Stimulated activated CD8-positive, alpha-beta memory T cell treated with anti-CD3 and anti-CD28 coated beads, Interleukin-12 subunit alpha, Interleukin-12 subunit beta, amount 100 ng/mL, for 1 hour (primary cell): ENCODE data around the gene FYB1.

Experiments used
- DNase-seq: peaks from one replicate; pipeline ENCODE4 v3.0.0-alpha.2; 2020; ENCODE audit warnings: low read depth

FYB1 gene

DNA sequence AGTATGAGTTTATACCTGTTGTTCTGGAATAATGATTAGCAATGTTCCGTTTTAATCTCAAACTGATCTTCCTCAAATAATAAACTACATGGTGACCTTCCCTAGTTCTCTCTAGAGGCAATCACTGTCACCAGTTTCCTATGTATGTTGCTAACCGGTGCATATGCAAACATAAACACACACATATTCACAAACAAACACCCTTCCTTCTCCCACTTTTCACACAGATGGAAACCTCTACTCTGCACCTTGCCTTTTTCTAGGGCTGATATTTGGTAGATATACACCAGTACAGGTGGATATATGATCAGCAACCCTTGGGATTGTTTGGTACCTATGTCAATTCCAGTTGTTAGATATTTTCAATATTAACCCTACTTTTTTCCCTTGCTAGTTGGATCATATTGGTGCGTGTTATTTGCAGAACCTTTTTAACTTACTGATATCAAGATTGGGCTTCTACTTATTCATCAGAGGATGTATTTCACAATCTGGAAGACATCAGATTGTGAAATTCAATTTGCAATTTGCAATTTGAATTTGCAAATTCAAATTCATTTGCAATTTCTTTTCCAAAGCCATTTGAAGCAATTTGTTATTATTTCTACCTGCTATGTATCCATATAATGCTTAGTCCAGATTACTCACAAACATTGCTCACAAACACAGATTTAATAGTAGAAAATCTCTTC, 12.6 kb downstream of the FYB1 start:
- DNase-seq, result no peak

DNA sequence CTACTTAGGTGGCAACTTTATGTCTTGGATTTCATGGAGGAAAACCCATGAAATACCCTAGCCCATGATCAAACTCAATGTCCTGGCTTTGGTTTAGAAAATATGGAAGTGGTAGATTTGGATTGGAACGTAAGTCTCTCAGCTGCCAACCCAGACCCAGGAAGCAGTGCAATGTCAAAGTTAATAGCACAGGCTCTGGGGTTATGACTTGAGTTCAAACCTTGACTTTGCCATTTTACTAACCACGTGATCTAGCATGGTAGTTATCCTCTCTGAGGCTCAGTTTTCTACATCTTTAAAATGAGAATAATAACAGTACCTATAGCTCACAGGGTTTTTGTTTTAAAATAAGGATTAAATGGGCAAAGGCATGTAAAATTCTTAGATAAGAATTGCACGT, 13.8 kb downstream of the FYB1 start:
- DNase-seq, result no peak

DNA sequence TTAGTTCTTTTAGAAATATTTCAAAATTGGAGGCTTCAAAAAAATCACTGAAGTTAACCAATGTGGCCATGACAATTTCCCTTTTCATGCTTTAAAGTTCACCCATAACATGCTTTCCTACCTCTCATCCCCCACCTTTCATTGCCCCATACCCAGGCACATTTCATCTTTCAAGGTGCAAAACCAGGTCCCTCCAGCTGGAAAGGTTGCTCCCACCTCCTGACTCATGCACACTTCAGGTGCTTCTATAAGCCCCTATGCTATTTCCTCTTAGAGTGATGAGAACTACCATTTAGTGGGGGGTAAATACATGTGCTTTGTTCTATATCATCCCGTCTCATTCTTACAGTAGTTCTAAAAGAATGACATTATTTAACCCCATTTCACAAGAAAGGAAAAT, 15.4 kb downstream of the FYB1 start:
- DNase-seq, result no peak

DNA sequence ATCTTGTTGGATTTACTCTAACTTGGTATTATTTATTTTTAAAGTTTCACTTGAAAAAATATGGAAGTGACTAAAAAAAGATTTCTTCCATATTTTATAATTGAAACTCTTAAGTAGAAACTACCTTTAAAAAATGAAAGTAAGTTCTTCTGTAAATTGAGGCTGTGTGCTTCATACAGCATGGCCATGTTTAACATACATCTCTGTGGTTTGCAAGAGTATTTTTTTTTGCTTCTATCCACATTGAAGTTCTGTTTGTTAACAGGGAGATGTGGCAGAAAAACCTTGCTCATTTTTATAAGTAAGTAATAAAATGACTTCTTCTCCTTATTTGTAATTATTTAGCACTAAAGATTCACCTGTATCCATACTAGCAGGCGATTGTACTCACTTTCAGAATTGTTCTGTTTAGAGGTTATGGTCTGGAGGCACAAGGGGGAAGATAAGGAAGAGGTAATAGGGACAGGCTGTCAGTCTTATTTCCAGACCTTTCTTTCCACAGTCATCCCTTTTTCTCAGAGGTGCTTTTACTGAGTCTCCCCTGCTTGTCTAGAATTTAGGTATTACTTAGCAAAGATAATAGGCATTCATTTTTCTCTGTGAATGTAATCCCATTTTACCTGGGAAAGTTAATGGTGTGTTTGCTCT, 16.0 kb downstream of the FYB1 start:
- DNase-seq, result no peak

DNA sequence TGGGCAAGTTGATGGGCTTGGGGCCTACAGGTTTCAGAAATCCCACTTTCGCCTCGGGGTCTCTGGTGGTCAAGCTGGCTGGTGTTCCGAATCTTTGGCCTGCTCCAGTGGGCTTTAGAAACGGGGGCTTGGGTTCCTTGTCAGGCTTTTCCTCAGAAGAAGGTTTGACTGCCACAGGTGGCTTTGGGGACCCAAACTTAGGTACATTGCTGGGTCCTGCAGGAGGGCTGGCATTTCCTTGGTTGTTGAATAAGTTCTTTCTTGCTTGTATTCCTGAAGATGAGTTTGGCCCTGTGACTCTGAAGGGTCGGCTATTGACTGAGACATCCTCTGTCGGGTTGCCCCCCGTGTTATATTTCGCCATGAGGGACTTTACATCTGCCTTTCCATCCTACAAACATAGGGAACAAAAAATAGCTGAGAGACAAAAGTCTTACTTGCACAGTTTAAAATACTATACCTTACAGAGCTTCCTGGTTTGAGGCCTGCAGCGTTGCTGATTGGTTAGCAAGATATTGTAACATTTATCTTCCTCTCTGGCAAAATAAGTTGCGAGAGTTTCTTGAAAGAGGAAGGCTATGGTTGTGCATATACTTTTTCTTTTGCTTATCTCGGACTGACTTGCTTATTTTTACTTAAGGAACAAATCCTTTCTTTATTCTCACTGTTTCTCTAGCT, 16.6 kb downstream of the FYB1 start:
- DNase-seq, result no peak

DNA sequence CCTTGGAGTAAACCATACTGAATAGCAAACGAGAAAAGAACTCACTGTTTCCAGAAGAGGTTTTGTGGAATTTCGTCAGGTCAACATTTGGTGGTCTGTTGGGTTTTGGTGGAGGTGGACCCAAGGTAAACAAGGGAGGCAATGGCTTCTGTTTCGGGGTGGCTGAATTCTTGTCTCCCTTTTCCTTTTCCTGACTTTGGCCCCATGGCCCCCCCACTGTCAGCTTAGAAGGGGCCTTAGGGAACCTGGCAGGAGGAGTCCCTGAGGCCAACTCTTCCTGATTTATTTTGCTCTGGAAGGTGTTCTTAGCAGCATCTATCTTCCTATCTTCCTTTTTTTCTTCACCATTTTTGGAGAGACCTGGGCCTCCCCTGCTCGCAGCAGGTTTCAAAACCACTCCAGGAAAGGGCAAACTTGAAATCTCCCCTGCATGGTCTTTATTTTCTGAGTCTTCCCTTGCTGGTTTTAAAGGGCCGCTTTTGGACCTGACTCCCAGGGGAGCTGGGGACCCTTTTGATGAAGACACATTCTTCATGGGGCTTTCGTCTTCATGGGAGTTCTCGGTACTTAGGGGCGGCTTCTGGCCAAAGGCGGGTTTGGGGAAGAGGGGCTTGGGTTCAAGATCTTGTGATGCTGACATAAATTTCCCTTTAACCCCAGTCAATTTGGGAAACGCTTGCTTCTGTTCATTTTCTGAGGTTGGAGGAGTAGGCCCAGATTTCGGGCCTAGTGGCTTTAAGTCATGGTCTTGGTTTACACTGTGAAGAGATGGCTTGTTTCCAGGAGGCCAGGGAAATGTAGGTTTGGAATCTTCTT, 17.4 kb downstream of the FYB1 start:
- no peak for DNase-seq

DNA sequence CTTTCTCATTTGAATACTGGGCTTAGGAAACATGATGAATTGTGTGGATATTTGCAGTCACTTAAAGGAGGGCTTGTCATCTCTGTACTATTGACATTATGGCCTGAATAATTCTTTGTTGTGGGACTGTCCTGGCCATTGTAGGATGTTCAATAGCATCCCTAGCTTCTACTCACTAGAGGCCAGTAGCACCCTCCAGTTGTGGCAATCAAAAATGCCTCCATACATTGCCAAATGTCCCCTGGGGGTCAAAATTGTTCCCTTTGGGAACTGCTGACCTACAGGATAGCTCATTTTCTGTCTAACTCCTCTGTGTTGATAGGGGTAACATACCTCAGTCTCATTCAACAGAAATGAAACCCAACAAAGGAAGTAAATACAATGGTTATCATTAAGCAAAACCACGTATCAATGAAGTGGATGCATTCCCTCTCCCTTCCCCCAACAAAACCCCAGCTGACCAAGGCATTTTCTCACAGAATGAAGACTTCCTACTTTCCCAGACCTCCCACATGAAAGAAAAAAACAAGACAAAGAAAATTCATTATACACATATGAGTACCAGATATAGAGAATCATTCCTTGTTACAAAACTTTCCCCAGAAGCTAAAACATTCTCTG, 18.1 kb downstream of the FYB1 start:
- no peak for DNase-seq

DNA sequence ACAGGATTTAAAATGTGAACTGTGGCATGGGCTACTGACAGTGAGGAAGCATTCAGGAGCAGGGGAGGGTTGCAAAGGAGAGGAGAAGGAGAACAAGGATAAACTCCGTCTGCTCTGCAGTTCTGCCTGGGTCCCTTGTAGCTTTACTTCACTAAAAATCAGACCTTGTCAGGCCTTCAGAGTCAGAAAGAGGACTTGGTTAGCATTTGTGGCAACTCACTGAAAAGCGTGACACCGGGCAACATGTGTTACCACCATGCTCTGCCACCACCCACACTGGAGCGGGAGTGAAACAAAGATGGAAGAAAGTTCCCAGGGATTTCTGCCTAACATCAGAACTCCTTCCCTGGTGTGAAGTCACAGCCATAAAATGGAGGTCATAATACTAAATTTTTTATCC, 19.3 kb downstream of the FYB1 start:
- no peak for DNase-seq

DNA sequence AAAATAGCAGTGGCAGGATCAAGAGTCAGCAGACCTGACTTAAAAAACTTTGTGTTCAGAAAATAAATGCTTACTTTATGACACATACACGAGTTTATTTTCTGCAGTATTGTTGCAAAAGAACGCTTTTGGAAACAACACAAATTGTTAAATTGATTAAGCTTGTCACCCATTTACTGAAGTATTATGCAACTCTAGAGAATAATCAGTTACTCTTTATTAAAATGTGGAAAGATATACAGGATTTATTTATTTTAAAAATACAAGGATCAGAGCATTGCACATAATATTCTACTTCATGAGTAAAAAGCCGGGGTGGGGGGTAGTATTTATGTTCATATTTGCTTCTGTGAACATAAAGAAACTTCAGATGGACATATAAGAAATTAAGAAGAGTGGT, 20.0 kb downstream of the FYB1 start:
- DNase-seq, result no peak

DNA sequence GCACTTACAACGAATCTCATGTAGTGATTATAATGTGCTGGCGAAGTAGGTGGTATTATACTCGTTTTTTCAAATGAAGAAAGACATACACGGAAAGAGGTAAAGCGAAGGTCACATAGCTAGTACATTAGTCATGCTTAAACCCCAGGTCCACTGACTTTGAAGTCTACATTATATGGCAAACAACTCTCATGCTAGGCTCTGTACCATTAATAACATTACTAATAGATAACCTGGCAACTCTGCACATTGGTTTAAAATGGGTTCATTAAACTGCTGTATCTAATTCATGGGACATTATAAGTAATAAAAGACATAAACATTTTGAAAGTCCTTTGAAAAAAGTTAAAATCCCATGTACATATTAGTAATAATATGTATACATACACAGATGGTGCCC, 21.2 kb downstream of the FYB1 start:
- DNase-seq, result no peak

DNA sequence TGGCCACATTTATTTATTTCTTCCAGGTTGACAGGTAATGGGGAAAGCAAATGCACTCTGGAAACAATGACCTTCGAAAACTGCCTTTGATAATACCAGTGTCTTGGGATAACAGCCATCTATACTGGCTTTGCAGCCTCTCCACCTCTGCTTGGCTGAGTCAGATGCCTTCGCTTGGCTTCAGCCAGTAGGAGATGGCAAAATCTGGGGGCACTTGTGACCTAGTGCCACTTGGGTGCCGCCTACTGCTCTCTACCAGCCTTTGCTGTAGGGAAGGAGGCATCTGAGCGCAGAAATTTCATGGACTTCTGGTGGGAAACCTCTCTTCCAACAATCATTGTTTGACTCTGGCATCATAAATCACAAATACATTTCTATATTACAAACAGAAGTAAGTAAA, 21.8 kb downstream of the FYB1 start:
- peak; percentile 40 for DNase-seq

DNA sequence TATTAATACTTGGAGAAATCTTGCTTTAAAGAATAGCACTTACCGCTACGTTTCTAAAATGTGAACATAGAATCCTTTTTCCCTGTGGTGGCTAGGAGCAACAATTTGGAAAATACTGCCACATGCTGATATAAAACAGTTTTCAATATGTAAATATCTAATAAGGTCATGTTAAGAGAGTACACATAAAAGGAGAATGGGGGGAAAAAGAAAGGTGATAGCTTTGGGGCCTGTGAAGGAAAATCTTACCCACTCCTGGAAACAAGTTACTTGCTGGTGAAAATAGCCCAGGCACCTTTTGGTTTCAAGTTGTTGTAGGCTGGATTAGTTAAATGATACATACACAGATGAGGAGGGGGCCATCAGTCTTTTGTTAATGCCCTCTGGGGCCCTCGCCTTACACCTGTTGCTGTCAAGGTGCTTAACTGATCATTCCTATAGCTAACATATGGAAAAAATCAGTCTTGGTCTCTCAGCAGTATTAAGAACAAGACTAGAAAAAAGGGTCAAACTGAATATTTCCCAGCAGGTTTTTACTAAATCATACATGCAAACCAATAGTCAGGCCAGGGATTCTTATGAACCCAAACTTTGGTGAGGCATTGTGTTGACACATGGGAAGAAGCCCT, 24.1 kb downstream of the FYB1 start:
- DNase-seq, result no peak

DNA sequence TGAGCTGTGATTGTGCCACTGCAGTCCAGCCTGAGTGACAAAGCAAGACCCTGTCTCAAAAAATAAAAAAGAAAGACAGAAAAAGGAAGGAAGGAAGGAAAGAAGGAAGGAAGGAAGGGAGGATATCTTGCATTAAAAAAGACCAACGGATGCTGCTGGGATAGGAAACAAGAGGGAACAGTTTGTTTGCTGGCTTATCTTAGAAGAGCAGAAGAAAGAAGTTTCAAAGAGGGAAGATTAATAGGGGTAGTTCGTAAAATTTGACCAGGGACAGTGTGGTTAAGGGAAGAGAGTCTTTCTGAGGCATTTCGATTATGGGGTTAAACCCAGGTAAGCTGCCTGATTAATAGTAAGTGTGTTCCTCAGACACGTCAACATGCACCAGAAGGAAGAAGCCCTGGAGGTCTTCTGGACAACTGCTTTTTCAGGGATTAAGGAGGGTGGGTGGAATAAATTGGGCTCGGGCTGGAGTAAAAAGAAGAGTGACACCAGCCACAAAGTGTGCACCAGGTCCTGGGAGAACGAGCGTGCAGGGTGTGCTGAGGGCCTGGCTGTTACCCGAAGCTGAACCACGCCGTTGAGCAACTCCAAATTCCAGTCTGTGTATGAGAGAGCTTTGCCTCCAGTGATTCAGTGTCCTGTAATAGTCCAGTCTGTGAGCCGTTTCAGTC, 24.8 kb downstream of the FYB1 start:
- DNase-seq, result no peak

DNA sequence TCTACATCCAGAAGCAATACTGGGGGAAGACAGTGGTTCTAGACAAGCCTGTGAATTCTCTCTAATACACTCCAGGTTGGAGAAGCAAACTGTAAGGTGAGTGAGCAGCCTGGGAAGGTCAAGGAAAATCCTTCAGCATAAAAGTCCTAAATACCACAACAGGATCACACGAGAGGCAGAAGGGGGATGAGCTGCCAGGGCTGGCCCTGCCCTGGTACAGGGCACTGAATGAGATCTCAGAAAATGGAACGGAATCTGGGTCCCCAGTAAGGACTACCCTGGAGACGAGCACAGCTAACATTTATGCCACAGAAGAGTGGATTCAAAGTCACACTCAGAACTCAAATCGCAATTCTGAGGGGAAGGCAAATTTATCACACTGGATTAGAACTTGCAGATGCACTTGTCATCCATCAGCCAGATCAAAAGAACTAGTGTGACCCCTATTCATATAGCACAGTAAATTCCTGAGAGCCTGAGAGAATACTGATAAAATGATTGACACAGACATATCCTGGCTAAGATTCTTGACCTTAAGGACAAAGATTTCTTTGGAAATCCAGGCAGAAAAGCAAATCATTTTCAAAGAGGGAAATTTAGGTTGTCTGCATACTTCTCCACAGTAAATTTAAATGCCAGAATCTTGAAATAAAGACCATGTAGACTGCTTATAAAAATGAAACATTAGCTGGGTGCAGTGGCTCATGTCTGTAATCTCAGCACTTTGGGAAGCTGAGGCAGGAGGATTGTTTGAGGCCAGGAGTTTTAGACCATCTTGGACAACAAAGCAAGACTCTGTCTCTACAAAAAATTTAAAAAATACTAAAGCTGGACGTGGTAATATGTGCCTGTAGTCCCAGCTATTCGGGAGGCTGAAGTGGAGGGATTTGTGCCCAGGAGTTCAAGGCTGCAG, 25.6 kb downstream of the FYB1 start:
- no peak for DNase-seq

DNA sequence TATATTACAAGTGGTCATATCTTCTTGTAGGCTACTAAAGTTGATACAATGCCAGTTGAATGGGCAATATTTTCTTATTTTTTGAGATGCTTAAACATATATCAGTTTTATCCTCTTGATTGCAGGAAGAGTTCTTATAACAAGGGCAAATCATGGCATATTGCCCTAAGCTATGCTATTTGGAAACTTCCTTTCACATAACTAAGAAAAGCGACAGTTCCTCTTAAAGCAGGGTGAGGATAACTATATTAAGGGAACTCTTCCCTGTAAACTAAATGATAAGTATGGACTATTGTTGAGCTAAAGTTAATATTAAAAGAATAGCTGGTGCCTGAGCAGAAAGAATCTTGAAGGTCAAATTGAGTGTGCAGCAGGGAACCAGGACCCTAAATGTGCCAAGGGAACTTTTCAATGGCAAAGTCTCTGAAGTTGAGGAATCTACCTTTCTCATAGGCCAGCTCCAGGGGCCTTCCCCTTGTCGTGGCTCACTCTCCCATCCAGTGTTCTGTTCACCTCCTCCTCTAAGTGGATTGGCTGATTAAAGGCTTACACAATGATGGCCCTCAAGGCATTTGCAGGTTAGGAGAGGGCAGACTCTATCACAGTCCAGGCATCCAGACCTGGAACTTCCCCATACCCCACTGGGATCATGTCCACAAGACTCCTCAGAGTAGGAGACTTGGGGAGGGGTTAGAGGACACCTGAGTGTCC, 26.8 kb downstream of the FYB1 start:
- DNase-seq, result no peak

DNA sequence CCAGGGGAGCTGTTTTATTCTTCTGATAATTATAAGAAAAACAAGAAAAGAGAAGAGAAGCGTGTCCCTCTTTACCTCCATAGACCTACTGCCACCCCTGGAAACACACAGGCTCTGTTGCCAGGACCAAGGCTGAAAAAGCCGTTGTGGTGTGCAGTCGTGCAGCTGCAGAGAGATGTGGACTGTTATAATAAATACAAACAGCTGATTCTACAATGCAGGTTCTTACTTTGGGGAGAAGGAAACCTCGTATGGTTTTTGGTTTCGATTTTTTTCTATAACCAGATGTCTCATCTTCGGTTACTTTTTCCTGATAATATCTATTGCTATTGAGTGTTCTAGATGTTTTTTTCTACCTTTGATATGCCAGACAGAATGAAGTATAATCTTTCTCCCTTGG, 28.1 kb downstream of the FYB1 start:
- DNase-seq, result no peak

DNA sequence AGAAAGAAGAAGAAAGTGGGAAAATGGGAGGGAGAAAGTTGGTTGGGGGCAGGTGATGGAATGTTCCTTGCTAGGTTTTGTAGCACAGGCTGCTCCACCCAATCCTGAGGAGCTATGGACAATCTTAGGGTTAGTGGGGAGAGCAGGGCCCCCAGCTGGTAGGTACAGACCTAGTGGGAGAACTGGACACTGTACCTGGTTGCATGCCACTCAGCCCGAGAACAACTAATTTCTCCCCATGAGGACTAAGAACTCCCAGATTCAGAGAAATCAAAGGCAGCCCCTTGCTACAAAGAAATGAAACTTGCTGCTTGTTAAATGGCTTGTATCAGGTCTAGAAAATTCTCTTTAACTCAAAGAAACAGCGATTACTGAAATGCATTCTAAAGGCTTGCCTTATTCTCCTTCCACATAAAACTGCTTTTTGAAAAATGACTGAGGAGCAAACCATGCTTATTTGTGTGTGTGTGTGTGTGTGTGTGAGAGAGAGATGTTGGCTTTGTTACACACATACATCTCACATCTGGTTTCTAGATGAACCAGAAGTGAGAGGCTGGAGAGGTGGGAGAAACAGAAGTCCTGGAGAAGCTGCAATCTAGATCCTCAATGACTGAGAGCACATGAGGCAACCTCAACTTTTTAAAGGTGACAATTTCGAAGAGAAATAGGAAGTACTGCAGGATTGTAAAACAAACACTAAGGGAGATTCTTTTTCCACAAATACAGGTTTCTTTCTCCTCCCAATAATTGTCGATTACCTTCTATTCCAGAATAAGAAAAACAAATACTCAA, 28.9 kb downstream of the FYB1 start:
- no peak for DNase-seq

DNA sequence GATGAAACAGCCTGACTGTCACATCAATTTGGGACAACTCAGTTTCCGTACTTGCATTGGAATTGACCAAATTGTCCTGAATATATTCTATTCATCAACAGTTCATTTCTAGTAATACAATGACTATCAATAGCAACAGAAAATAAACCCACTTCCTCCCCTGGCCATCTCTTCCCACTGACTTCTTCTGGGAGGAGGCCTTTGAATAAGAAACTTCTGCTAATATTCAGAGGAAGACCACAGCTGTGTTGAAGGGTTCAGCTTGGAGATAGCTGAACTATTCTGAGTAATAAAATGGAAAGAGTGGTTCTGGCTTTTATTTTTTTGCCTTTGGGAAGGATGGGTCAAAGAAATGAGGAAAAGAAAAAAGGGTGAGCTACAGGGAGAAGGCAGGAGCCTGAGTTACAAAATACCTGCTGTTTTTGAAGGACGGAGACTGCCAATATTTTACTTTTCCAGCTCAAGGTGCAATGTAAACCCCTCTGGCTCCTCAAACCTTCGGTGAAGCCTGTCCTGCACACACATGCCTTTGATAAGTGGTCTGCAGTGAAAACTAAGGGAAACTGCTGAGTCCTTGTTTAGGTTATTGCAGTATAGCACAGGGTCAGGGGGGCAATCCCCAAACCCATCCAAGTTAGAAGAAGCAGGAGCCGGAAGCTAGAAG, 29.9 kb downstream of the FYB1 start:
- DNase-seq, result no peak
